GM12878 (cell line): ENCODE measurements around the gene NCBP2L. TPM values are rescaled to one million over a fixed set of nuclear protein-coding genes. Genes with fewer than 3 reads are reported as not detected.

ENCODE experiments used
- ATAC-seq: fragments of 200-7000 bp; cut with Tn5 transposase; 3 replicates; pipeline ENCODE4 v1.9.1; 2020; ENCODE audit warnings: mild to moderate bottlenecking, moderate library complexity
- BruUV-seq: library from RNA; stranded (reverse); fragments of 400-500 nt; replicated peaks from 2 replicates; lab custom pipeline; 2021; lab: Mats Ljungman, UMichigan
- CTCF ChIA-PET: fragments of 300-600 bp; sonication (Branson Sonifier 250); formaldehyde crosslinking; extraction: SDS; loops from one replicate; lab custom pipeline; 2021; ENCODE audit warnings: inconsistent platforms; lab: Yijun Ruan, JAX
- POLR2A ChIA-PET: fragments of 350-600 bp; formaldehyde crosslinking; extraction: SDS; loops from one replicate; lab custom pipeline; 2021; ENCODE audit warnings: inconsistent platforms; lab: Charles Lee
- RAD21 ChIA-PET: fragments of 300-600 bp; sonication (Branson Sonifier 250); formaldehyde crosslinking; loops from one replicate; lab custom pipeline; 2023; ENCODE audit warnings: antibody characterized with exemption; ENCODE audit not compliant: unreplicated experiment; lab: Charles Lee
- SMC1A ChIA-PET: fragments of 300-600 bp; sonication (Branson Sonifier 250); formaldehyde crosslinking; loops from one replicate; lab custom pipeline; 2023; ENCODE audit not compliant: unreplicated experiment, uncharacterized antibody; lab: Charles Lee
- DNase-seq: peaks from one replicate; pipeline ENCODE4 v3.0.0-alpha.2; 2011; ENCODE audit warnings: low read depth, low spot score
- FAIRE-seq: peaks from 3 replicates; lab custom pipeline; 2011; peaks lifted over from hg19 to GRCh38; lab: Jason Lieb, UNC
- H2AFZ ChIP-seq: 2 replicates; pipeline ENCODE4 v1.6.0; 2011; ENCODE audit warnings: low read depth, low read length, control low read depth; ENCODE audit not compliant: control insufficient read depth
- H3K27ac ChIP-seq: 2 replicates; pipeline ENCODE4 v1.5.1; 2011; ENCODE audit warnings: control low read depth; ENCODE audit not compliant: control insufficient read depth, insufficient read depth
- H3K27me3 ChIP-seq, 2 experiments: replicated peaks in 1 of 2; 2 replicates each; pipeline versions ENCODE4 v1.6.0 to v1.6.1; 2011; ENCODE audit warnings: low read length in 1 of 2; ENCODE audit not compliant: control insufficient read depth in 2 of 2, insufficient read depth in 2 of 2
- H3K36me3 ChIP-seq, 2 experiments: 2 replicates each; pipeline ENCODE4 v1.5.1; 2011; ENCODE audit warnings: low read length in 1 of 2; ENCODE audit not compliant: control insufficient read depth in 2 of 2, insufficient read depth in 2 of 2
- H3K4me1 ChIP-seq: 2 replicates; pipeline ENCODE4 v1.6.1; 2011; ENCODE audit warnings: mild to moderate bottlenecking, low read length, moderate library complexity, mixed read lengths; ENCODE audit not compliant: control insufficient read depth, insufficient read depth
- H3K4me2 ChIP-seq: 2 replicates; pipeline ENCODE4 v1.6.0; 2011; ENCODE audit warnings: control low read depth; ENCODE audit not compliant: control insufficient read depth, insufficient read depth
- H3K4me3 ChIP-seq: fragments of 200-600 bp; sonication (generic); 2 replicates; pipeline ENCODE4 v1.5.1; 2016
- H3K79me2 ChIP-seq: 2 replicates; pipeline ENCODE4 v1.6.0; 2011; ENCODE audit warnings: low read length; ENCODE audit not compliant: control insufficient read depth, insufficient read depth
- H3K9ac ChIP-seq: 2 replicates; pipeline ENCODE4 v1.8.0; 2011; ENCODE audit warnings: low read length, control low read depth, mixed read lengths; ENCODE audit not compliant: control insufficient read depth, insufficient read depth
- H3K9me3 ChIP-seq: replicated peaks from 3 replicates; pipeline ENCODE4 v1.5.1; 2011; ENCODE audit warnings: mild to moderate bottlenecking, low read length; ENCODE audit not compliant: control insufficient read depth, insufficient read depth
- H4K20me1 ChIP-seq: 2 replicates; pipeline ENCODE4 v1.6.0; 2011; ENCODE audit not compliant: control insufficient read depth, insufficient read depth
- CHD1 ChIP-seq: IDR thresholded peaks from 2 replicates; pipeline ENCODE4 v1.6.1; 2012; ENCODE audit warnings: low read depth, low read length, improper control_type of control experiment
- EGR1 ChIP-seq, 2 experiments: IDR thresholded peaks; 1 replicate in 1 of 2; 2 replicates in 1 of 2; pipeline ENCODE4 v1.6.1; 2011 to 2012; ENCODE audit warnings: low read depth in 2 of 2, low read length in 2 of 2, borderline replicate concordance in 1 of 2, mild to moderate bottlenecking in 1 of 2, moderate library complexity in 1 of 2
- FOXK2 ChIP-seq: fragments of 450-650 bp; IDR thresholded peaks from 2 replicates; pipeline ENCODE4 v1.6.1; 2017; ENCODE audit warnings: mild to moderate bottlenecking, moderate library complexity
- GATAD2B ChIP-seq: fragments of 450-650 bp; conservative IDR thresholded peaks from 2 replicates; pipeline ENCODE4 v1.6.1; 2017; ENCODE audit warnings: low read depth, mild to moderate bottlenecking, moderate library complexity
- KDM1A ChIP-seq: fragments of 200-600 bp; sonication (generic); IDR thresholded peaks from 2 replicates; pipeline ENCODE4 v1.6.1; 2016; ENCODE audit warnings: borderline replicate concordance
- NBN ChIP-seq: fragments of 450-650 bp; IDR thresholded peaks from 2 replicates; pipeline ENCODE4 v1.6.1; 2016
- NFIC ChIP-seq: IDR thresholded peaks from 2 replicates; pipeline ENCODE4 v1.6.1; 2012; ENCODE audit warnings: low read depth, mild to moderate bottlenecking, inconsistent platforms, low read length, moderate library complexity
- NFXL1 ChIP-seq: fragments of 450-650 bp; IDR thresholded peaks from 2 replicates; pipeline ENCODE4 v1.6.1; 2017; ENCODE audit warnings: antibody characterized with exemption, mild to moderate bottlenecking, borderline replicate concordance
- RUNX3 ChIP-seq: IDR thresholded peaks from 2 replicates; pipeline ENCODE4 v1.6.1; 2012; ENCODE audit warnings: low read length, inconsistent platforms
- SMAD5 ChIP-seq: IDR thresholded peaks from 2 replicates; pipeline ENCODE4 v1.6.1; 2016; ENCODE audit warnings: antibody characterized with exemption, low read depth
- SREBF2 ChIP-seq: IDR thresholded peaks from 2 replicates; pipeline ENCODE4 v1.6.1; 2012; ENCODE audit warnings: mild to moderate bottlenecking, low read length
- SUZ12 ChIP-seq: fragments of 200-600 bp; sonication (generic); IDR thresholded peaks from one replicate; pipeline ENCODE4 v1.6.1; 2018; ENCODE audit warnings: antibody characterized with exemption, mild to moderate bottlenecking; ENCODE audit not compliant: unreplicated experiment
- TAF1 ChIP-seq: IDR thresholded peaks from 2 replicates; pipeline ENCODE4 v1.6.1; 2011; ENCODE audit warnings: mild to moderate bottlenecking, low read depth, low read length, borderline replicate concordance
- WRNIP1 ChIP-seq: IDR thresholded peaks from 2 replicates; pipeline ENCODE4 v1.6.1; 2011; ENCODE audit warnings: low read depth, low read length, improper control_type of control experiment, borderline replicate concordance
- YY1 ChIP-seq: IDR thresholded peaks from 2 replicates; pipeline ENCODE4 v1.6.1; 2011; ENCODE audit warnings: low read depth, mild to moderate bottlenecking, low read length
- ZZZ3 ChIP-seq: IDR thresholded peaks from 2 replicates; pipeline ENCODE4 v1.6.1; 2011; ENCODE audit warnings: low read depth; ENCODE audit not compliant: control insufficient read depth, insufficient read length
- WGBS: methylation state at CpG from one replicate; pipeline ENCODE4 v1.1.6; 2016; ENCODE audit warnings: low lambda C conversion rate; ENCODE audit not compliant: insufficient replicate concordance, insufficient coverage; ENCODE audit errors: missing lambda C conversion rate; 5-methylcytosine and 5-hydroxymethylcytosine counted together
- in situ Hi-C: fragments of 300-500 bp; cut with MboI; formaldehyde crosslinking; loops from 9 replicates; pipeline ENCODE4 v1.14.3; 2018; ENCODE audit warnings: mixed read lengths
- intact Hi-C: fragments of 100-400 bp; cut with micrococcal nuclease; formaldehyde crosslinking; loops from one replicate; pipeline ENCODE4 v1.14.2; 2022; ENCODE audit not compliant: unreplicated experiment
- polyA plus RNA-seq, 11 experiments: library from polyadenylated mRNA; depleted of rRNA in 4 of 11; unstranded in 6 of 11; stranded (reverse) in 5 of 11; fragments of >200 nt; fragmentation: Nextera tagmentation in 4 of 11; fragmentation: Illumina TruSeq in 1 of 11; extraction: Ambion mirVana in 4 of 11; extraction: Trizol in 1 of 11; gene quantifications; 1 replicate in 1 of 11; 2 replicates in 10 of 11; pipeline versions ENCODE4 v1.2.1 to v1.2.3, GENCODE V29; 2011 to 2016; ENCODE audit warnings: inconsistent platforms in 2 of 11, missing spikeins in 2 of 11, low read depth in 1 of 11
- total RNA-seq, 4 experiments: library from RNA; depleted of rRNA in 3 of 4; stranded (reverse); fragments of >200 nt in 3 of 4; fragmentation: Illumina TruSeq in 1 of 4; extraction: Trizol in 1 of 4; gene quantifications; 2 replicates each; pipeline versions ENCODE4 v1.2.1 to v1.2.3, GENCODE V29; 2013 to 2021
- TF ChIP-seq, protein P1 (sequence below): fragments of 450-650 bp; IDR thresholded peaks from 2 replicates; pipeline ENCODE4 v1.6.1; 2017; ENCODE audit warnings: mild to moderate bottlenecking, moderate library complexity

The NCBP2L gene
- total and polyA plus RNA-seq, 10 of the 15 experiments (the other 5 are each of a cell fraction or from before 2014, with no cell fraction given), result not detected

DNA sequence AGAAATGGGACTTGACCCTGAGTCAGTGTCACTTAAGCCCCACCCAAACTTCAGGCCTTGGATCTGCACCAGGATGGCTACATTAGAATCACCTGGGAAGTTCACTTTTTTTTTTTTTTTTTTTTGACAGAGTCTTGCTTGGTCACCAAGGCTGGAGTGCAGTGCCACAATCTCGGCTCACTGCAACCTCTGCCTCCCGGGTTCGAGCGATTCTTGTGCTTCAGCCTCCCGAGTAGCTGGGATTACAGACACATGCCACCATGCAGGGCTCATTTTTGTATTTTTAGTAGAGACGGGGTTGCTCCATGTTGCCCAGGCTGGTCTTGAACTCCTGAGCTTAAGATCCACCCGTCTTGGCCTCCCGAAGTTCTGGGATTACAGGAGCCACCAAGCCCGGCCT, 3.0 kb downstream of the NCBP2L start (continued):
- TF ChIP-seq SMAD5 (no peak), FOXK2 (no peak), WRNIP1 (no peak), TAF1 (no peak), KDM1A (no peak), ZZZ3 (no peak), NFXL1 (no peak)

DNA sequence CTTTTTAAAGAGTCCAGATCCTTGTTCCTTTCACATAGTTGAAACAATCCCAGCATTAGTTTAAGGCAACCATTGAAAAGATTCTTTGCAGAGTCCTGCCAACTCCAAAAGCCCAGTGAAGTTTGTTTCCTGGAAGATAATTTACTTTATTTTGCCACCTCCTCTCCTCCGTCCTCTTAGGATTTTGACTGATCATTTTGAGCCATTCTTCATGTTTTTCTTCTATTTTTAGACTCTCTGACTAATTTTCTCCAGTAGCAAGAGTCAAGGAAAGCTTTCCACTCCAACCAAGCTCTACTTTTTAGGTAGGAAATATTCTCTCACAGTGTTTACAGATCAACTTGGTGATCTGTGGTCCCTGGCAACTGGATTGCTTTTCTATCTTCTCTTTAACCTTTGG, 10.3 kb downstream of the NCBP2L start:
- intact Hi-C loops (no loop called here), in situ Hi-C loops (no loop called here)
- Histone ChIP-seq H3K4me1 (no peaks in the 10 kb centered on the region), H3K4me2 (no peak overlapping the region), H3K9ac (no peak overlapping the region), H3K79me2 (no peaks in the 10 kb centered on the region), H3K27me3 (no peaks in the 10 kb centered on the region; a peak in 1 of 4 replicates), H3K36me3 (no peaks in the 10 kb centered on the region), H3K9me3 (no peaks in the 10 kb centered on the region), H4K20me1 (no peaks in the 10 kb centered on the region), H3K27ac (no peak overlapping the region), H2AFZ (no peak overlapping the region), H3K4me3 (no peak overlapping the region)
- TF ChIP-seq SREBF2 (no peak), WRNIP1 (no peak), EGR1 (IDR thresholded peaks at IDR 0.05; ENCODE audit: borderline replicate concordance in 1 of 2, low read depth in 2 of 2, low read length in 2 of 2) (no peak), RUNX3 (no peak), NFIC (no peak), YY1 (no peak), GATAD2B (no peak), NBN (no peak), SUZ12 (no peak), CHD1 (no peak)
- TF ChIP-seq, protein P1, sequence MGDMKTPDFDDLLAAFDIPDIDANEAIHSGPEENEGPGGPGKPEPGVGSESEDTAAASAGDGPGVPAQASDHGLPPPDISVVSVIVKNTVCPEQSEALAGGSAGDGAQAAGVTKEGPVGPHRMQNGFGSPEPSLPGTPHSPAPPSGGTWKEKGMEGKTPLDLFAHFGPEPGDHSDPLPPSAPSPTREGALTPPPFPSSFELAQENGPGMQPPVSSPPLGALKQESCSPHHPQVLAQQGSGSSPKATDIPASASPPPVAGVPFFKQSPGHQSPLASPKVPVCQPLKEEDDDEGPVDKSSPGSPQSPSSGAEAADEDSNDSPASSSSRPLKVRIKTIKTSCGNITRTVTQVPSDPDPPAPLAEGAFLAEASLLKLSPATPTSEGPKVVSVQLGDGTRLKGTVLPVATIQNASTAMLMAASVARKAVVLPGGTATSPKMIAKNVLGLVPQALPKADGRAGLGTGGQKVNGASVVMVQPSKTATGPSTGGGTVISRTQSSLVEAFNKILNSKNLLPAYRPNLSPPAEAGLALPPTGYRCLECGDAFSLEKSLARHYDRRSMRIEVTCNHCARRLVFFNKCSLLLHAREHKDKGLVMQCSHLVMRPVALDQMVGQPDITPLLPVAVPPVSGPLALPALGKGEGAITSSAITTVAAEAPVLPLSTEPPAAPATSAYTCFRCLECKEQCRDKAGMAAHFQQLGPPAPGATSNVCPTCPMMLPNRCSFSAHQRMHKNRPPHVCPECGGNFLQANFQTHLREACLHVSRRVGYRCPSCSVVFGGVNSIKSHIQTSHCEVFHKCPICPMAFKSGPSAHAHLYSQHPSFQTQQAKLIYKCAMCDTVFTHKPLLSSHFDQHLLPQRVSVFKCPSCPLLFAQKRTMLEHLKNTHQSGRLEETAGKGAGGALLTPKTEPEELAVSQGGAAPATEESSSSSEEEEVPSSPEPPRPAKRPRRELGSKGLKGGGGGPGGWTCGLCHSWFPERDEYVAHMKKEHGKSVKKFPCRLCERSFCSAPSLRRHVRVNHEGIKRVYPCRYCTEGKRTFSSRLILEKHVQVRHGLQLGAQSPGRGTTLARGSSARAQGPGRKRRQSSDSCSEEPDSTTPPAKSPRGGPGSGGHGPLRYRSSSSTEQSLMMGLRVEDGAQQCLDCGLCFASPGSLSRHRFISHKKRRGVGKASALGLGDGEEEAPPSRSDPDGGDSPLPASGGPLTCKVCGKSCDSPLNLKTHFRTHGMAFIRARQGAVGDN, result no peak
- ATAC-seq (no peak), DNase-seq (no peak), FAIRE-seq (no peak)
- POLR2A ChIA-PET, result no interaction called here
- no TSS peak for BruUV-seq
- 0% methylated on average over 1 of the region's 1 CpG for WGBS
- SMC1A ChIA-PET, result interaction anchor here (1.0 kb wide), 1 partner anchor 10 kb away, joined by 3 read pairs; the partner anchor contains the start of gene NCBP2L
- CTCF ChIA-PET, result interaction anchor here (1.5 kb wide), 1 partner anchor 11 kb away, joined by 7 read pairs; the partner anchor contains the start of gene NCBP2L
- RAD21 ChIA-PET, result no interaction called here
